ENCODE measurements around the gene TRRAP.

TRRAP gene

GRCh38 chr7:98862716-98863420 is 15.5 kb upstream of the TRRAP start:
- Histone ChIP-seq H2BK12ac (ENCODE audit: low read length) (peak overlapping the region; percentile 74), H3K36me3 (ENCODE audit: control insufficient read depth in 1 of 2, insufficient read depth in 2 of 2, low read length in 2 of 2) (no peaks in the 10 kb centered on the region), H2BK5ac (ENCODE audit: low read depth, low read length, poor library complexity) (no peak overlapping the region), H3K79me1 (ENCODE audit: low read length) (peaks cover 8% of the 10 kb centered on the region), H3K4me2 (ENCODE audit: low read length) (no peak overlapping the region), H2BK120ac (ENCODE audit: insufficient read depth, low read length, poor library complexity) (no peak overlapping the region), H2AFZ (ENCODE audit: insufficient read depth, low read length, poor library complexity) (no peak overlapping the region), H3K9ac (ENCODE audit: low read length) (no peak overlapping the region), H4K91ac (ENCODE audit: low read depth, low read length) (no peak overlapping the region), H3K4me1 (ENCODE audit: control insufficient read depth in 1 of 2, insufficient read depth in 2 of 2, low read length in 2 of 2) (peaks cover 18 to 24% of the 10 kb centered on the region in 2 experiments), H3K27me3 (ENCODE audit: insufficient read depth, low read length) (no peaks in the 10 kb centered on the region), H4K12ac (ENCODE audit: low read depth, low read length) (no peak overlapping the region), H3K4me3 (ENCODE audit: low read depth, low read length) (peak overlapping the region; percentile 45), H3K18ac (ENCODE audit: low read length) (no peak overlapping the region), H3K4ac (ENCODE audit: low read depth, low read length) (no peak overlapping the region), H3K14ac (ENCODE audit: low read length) (no peak overlapping the region), H4K8ac (ENCODE audit: low read depth, low read length) (no peak overlapping the region), H3K79me2 (ENCODE audit: control insufficient read depth, insufficient read depth, low read length, poor library complexity) (peaks cover 2% of the 10 kb centered on the region), H3K27ac (ENCODE audit: low read depth, low read length) (no peak overlapping the region), H3K23ac (ENCODE audit: low read length) (no peak overlapping the region), H2AK5ac (ENCODE audit: low read length) (peak overlapping the region; percentile 22), H3K9me3 (ENCODE audit: insufficient read depth, low read depth, low read length) (no peaks in the 10 kb centered on the region)
- WGBS (ENCODE audit: extremely low coverage, insufficient coverage, insufficient read length): no CpG with 5 or more reads among the region's 29 CpGs
- peak; percentile 30 to 69 for DNase-seq

GRCh38 chr7:98863601-98864000 is 14.7 kb upstream of the TRRAP start:
- H3K4me1 ChIP-seq (ENCODE audit: control insufficient read depth in 1 of 2, insufficient read depth in 2 of 2, low read length in 2 of 2): peaks cover 18 to 24% of the 10 kb centered on the region in 2 experiments
- H3K4ac ChIP-seq (ENCODE audit: low read depth, low read length): no peak overlapping the region
- no peak overlapping the region for H3K4me3 ChIP-seq (ENCODE audit: low read depth, low read length)
- H3K79me1 ChIP-seq (ENCODE audit: low read length): peaks cover 8% of the 10 kb centered on the region
- H3K18ac ChIP-seq (ENCODE audit: low read length): no peak overlapping the region
- no peak overlapping the region for H2BK12ac ChIP-seq (ENCODE audit: low read length)
- H4K91ac ChIP-seq (ENCODE audit: low read depth, low read length): no peak overlapping the region
- H4K8ac ChIP-seq (ENCODE audit: low read depth, low read length): no peak overlapping the region
- no peak overlapping the region for H3K14ac ChIP-seq (ENCODE audit: low read length)
- H3K4me2 ChIP-seq (ENCODE audit: low read length): no peak overlapping the region
- DNase-seq: no peak
- H3K9me3 ChIP-seq (ENCODE audit: insufficient read depth, low read depth, low read length): no peaks in the 10 kb centered on the region
- no peak overlapping the region for H2AK5ac ChIP-seq (ENCODE audit: low read length)
- peaks cover 2% of the 10 kb centered on the region for H3K79me2 ChIP-seq (ENCODE audit: control insufficient read depth, insufficient read depth, low read length, poor library complexity)
- no peaks in the 10 kb centered on the region for H3K36me3 ChIP-seq (ENCODE audit: control insufficient read depth in 1 of 2, insufficient read depth in 2 of 2, low read length in 2 of 2)
- no peak overlapping the region for H2BK120ac ChIP-seq (ENCODE audit: insufficient read depth, low read length, poor library complexity)
- no peak overlapping the region for H3K9ac ChIP-seq (ENCODE audit: low read length)
- H3K27me3 ChIP-seq (ENCODE audit: insufficient read depth, low read length): no peaks in the 10 kb centered on the region
- no peak overlapping the region for H2AFZ ChIP-seq (ENCODE audit: insufficient read depth, low read length, poor library complexity)
- no peak overlapping the region for H2BK5ac ChIP-seq (ENCODE audit: low read depth, low read length, poor library complexity)
- no peak overlapping the region for H3K23ac ChIP-seq (ENCODE audit: low read length)
- no CpG with 5 or more reads among the region's 2 CpGs for WGBS (ENCODE audit: extremely low coverage, insufficient coverage, insufficient read length)
- H3K27ac ChIP-seq (ENCODE audit: low read depth, low read length): no peak overlapping the region
- H4K12ac ChIP-seq (ENCODE audit: low read depth, low read length): no peak overlapping the region

GRCh38 chr7:98864731-98865453 is 13.4 kb upstream of the TRRAP start:
- H3K36me3 ChIP-seq (ENCODE audit: control insufficient read depth in 1 of 2, insufficient read depth in 2 of 2, low read length in 2 of 2): no peaks in the 10 kb centered on the region
- no peak overlapping the region for H3K4me3 ChIP-seq (ENCODE audit: low read depth, low read length)
- no peak overlapping the region for H3K23ac ChIP-seq (ENCODE audit: low read length)
- no peak overlapping the region for H3K4me2 ChIP-seq (ENCODE audit: low read length)
- H3K27me3 ChIP-seq (ENCODE audit: insufficient read depth, low read length): peaks cover 12% of the 10 kb centered on the region
- no peak overlapping the region for H3K9ac ChIP-seq (ENCODE audit: low read length)
- H3K4me1 ChIP-seq (ENCODE audit: control insufficient read depth in 1 of 2, insufficient read depth in 2 of 2, low read length in 2 of 2): peaks cover 21 to 27% of the 10 kb centered on the region in 2 experiments
- peak overlapping the region; percentile 93 for H4K91ac ChIP-seq (ENCODE audit: low read depth, low read length)
- no CpG with 5 or more reads among the region's 14 CpGs for WGBS (ENCODE audit: extremely low coverage, insufficient coverage, insufficient read length)
- no peak overlapping the region for H2AFZ ChIP-seq (ENCODE audit: insufficient read depth, low read length, poor library complexity)
- H4K8ac ChIP-seq (ENCODE audit: low read depth, low read length): peak overlapping the region; percentile 69
- no peak overlapping the region for H3K27ac ChIP-seq (ENCODE audit: low read depth, low read length)
- peaks cover 8% of the 10 kb centered on the region for H3K79me1 ChIP-seq (ENCODE audit: low read length)
- H3K9me3 ChIP-seq (ENCODE audit: insufficient read depth, low read depth, low read length): no peaks in the 10 kb centered on the region
- H3K14ac ChIP-seq (ENCODE audit: low read length): peak overlapping the region; percentile 91
- peak overlapping the region; percentile 98 for H2AK5ac ChIP-seq (ENCODE audit: low read length)
- peak overlapping the region; percentile 59 for H2BK5ac ChIP-seq (ENCODE audit: low read depth, low read length, poor library complexity)
- H2BK120ac ChIP-seq (ENCODE audit: insufficient read depth, low read length, poor library complexity): peak overlapping the region; percentile 92
- H3K4ac ChIP-seq (ENCODE audit: low read depth, low read length): peak overlapping the region; percentile 57
- no peak overlapping the region for H4K12ac ChIP-seq (ENCODE audit: low read depth, low read length)
- peak; percentile 24 to 61 for DNase-seq
- peak overlapping the region; percentile 91 for H3K18ac ChIP-seq (ENCODE audit: low read length)
- H2BK12ac ChIP-seq (ENCODE audit: low read length): peak overlapping the region; percentile 96
- peaks cover 2% of the 10 kb centered on the region for H3K79me2 ChIP-seq (ENCODE audit: control insufficient read depth, insufficient read depth, low read length, poor library complexity)

- no peak overlapping the region for H2BK5ac ChIP-seq (ENCODE audit: low read depth, low read length, poor library complexity)
These were observed 12.0 kb upstream of the TRRAP start for GRCh38 chr7:98866351-98866750.

More at GRCh38 chr7:98866351-98866750, 12.0 kb upstream of the TRRAP start:
- H3K4me3 ChIP-seq (ENCODE audit: low read depth, low read length): no peak overlapping the region
- DNase-seq: no peak
- H3K18ac ChIP-seq (ENCODE audit: low read length): peak overlapping the region; percentile 4
- H3K4ac ChIP-seq (ENCODE audit: low read depth, low read length): no peak overlapping the region
- no peaks in the 10 kb centered on the region for H3K36me3 ChIP-seq (ENCODE audit: control insufficient read depth in 1 of 2, insufficient read depth in 2 of 2, low read length in 2 of 2)
- peak overlapping the region; percentile 48 for H2BK120ac ChIP-seq (ENCODE audit: insufficient read depth, low read length, poor library complexity)
- peaks cover 8% of the 10 kb centered on the region for H3K79me1 ChIP-seq (ENCODE audit: low read length)
- H3K9ac ChIP-seq (ENCODE audit: low read length): no peak overlapping the region
- H3K79me2 ChIP-seq (ENCODE audit: control insufficient read depth, insufficient read depth, low read length, poor library complexity): peaks cover 2% of the 10 kb centered on the region
- peak overlapping the region; percentile 86 for H2BK12ac ChIP-seq (ENCODE audit: low read length)
- peaks cover 23 to 28% of the 10 kb centered on the region in 2 experiments for H3K4me1 ChIP-seq (ENCODE audit: control insufficient read depth in 1 of 2, insufficient read depth in 2 of 2, low read length in 2 of 2)
- no peak overlapping the region for H3K27ac ChIP-seq (ENCODE audit: low read depth, low read length)
- no peak overlapping the region for H2AFZ ChIP-seq (ENCODE audit: insufficient read depth, low read length, poor library complexity)
- no peak overlapping the region for H4K8ac ChIP-seq (ENCODE audit: low read depth, low read length)
- H3K4me2 ChIP-seq (ENCODE audit: low read length): no peak overlapping the region
- peak overlapping the region; percentile 36 for H4K91ac ChIP-seq (ENCODE audit: low read depth, low read length)
- peaks cover 25% of the 10 kb centered on the region for H3K27me3 ChIP-seq (ENCODE audit: insufficient read depth, low read length)
- H2AK5ac ChIP-seq (ENCODE audit: low read length): peak overlapping the region; percentile 70
- peak overlapping the region; percentile 59 for H3K14ac ChIP-seq (ENCODE audit: low read length)
- H4K12ac ChIP-seq (ENCODE audit: low read depth, low read length): no peak overlapping the region
- no peak overlapping the region for H3K23ac ChIP-seq (ENCODE audit: low read length)
- H3K9me3 ChIP-seq (ENCODE audit: insufficient read depth, low read depth, low read length): peaks cover 1% of the 10 kb centered on the region
- WGBS (ENCODE audit: extremely low coverage, insufficient coverage, insufficient read length): no CpG with 5 or more reads among the region's 12 CpGs
